K562 (cell line): ENCODE results near the gene C1QTNF6. TPM values are rescaled to one million over a fixed set of nuclear protein-coding genes. Genes with fewer than 3 reads are reported as not detected.

ENCODE experiments used
- ATAC-seq: fragments of 200-7000 bp; cut with Tn5 transposase; 3 replicates; pipeline ENCODE4 v1.9.1; 2020; ENCODE audit warnings: moderate library complexity
- BruUV-seq: library from RNA; stranded (reverse); fragments of 400-500 nt; replicated peaks from 2 replicates; lab custom pipeline; 2021; lab: Mats Ljungman, UMichigan
- CTCF ChIA-PET: fragments of 300-600 bp; formaldehyde crosslinking; extraction: SDS; loops from one replicate; lab custom pipeline; 2021; ENCODE audit warnings: low intra/inter-chr PET ratio; lab: Yijun Ruan, JAX
- POLR2A ChIA-PET: fragments of 300-600, 350-650 bp; sonication (Branson Sonifier 250); formaldehyde crosslinking; extraction: SDS; loops from one replicate; lab custom pipeline; 2021; ENCODE audit warnings: antibody characterized with exemption, inconsistent platforms; lab: Yijun Ruan, JAX
- DNase-seq, 4 experiments: peaks; one replicate each; pipeline versions ENCODE4 v3.0.0 to v3.0.0-alpha.2; 2011 to 2018; ENCODE audit warnings: low spot score in 3 of 4, mixed read lengths in 3 of 4; ENCODE audit errors: extremely low read depth in 1 of 4
- FAIRE-seq: peaks from 2 replicates; lab custom pipeline; 2011; peaks lifted over from hg19 to GRCh38; lab: Jason Lieb, UNC
- H2AFZ ChIP-seq: 2 replicates; pipeline ENCODE4 v1.6.0; 2011; ENCODE audit warnings: low read depth, low read length, control low read depth, inconsistent platforms
- H3K27ac ChIP-seq: fragments of 200-600 bp; 3 replicates; pipeline ENCODE4 v1.8.0; 2011; ENCODE audit warnings: low read depth, mild to moderate bottlenecking, control low read depth, inconsistent platforms, low read length, moderate library complexity, mixed read lengths; ENCODE audit errors: extremely low read depth
- H3K27me3 ChIP-seq, 2 experiments: fragments of 300-600 bp in 1 of 2; 2 replicates in 1 of 2; 3 replicates in 1 of 2; pipeline versions ENCODE4 v1.6.0 to v1.8.0; 2011; ENCODE audit warnings: inconsistent platforms in 2 of 2, low read length in 2 of 2, mild to moderate bottlenecking in 1 of 2, mixed read lengths in 1 of 2, moderate library complexity in 1 of 2; ENCODE audit not compliant: control insufficient read depth in 2 of 2, insufficient read depth in 2 of 2
- H3K36me3 ChIP-seq: fragments of 300-600 bp; 3 replicates; pipeline ENCODE4 v1.8.0; 2011; ENCODE audit warnings: mild to moderate bottlenecking, low read length, inconsistent platforms; ENCODE audit not compliant: control insufficient read depth, insufficient read depth
- H3K4me1 ChIP-seq, 2 experiments: fragments of 200-600 bp in 1 of 2; replicated peaks in 1 of 2; 2 replicates in 1 of 2; 3 replicates in 1 of 2; pipeline versions ENCODE4 v1.5.1 to v1.8.0; 2011; ENCODE audit warnings: inconsistent platforms in 2 of 2, low read length in 2 of 2, mild to moderate bottlenecking in 1 of 2, mixed read lengths in 1 of 2, moderate library complexity in 1 of 2; ENCODE audit not compliant: control insufficient read depth in 2 of 2, insufficient read depth in 2 of 2
- H3K4me2 ChIP-seq: 2 replicates; pipeline ENCODE4 v1.6.1; 2011; ENCODE audit warnings: low read length, control low read depth, inconsistent platforms, mixed read lengths; ENCODE audit not compliant: insufficient read depth
- H3K4me3 ChIP-seq: fragments of 200-600 bp; sonication (generic), shearing (Covaris generic); 2 replicates; pipeline ENCODE4 v1.5.1; 2016; ENCODE audit warnings: control low read depth, inconsistent platforms
- H3K79me2 ChIP-seq: fragments of 200-600 bp; 3 replicates; pipeline ENCODE4 v1.8.0; 2011; ENCODE audit warnings: low read length, inconsistent platforms; ENCODE audit not compliant: control insufficient read depth, insufficient read depth
- H3K9ac ChIP-seq, 2 experiments: 2 replicates each; pipeline versions ENCODE4 v1.6.0 to v1.6.1; 2011; ENCODE audit warnings: low read depth in 2 of 2, low read length in 2 of 2, control low read depth in 1 of 2, inconsistent platforms in 1 of 2, mild to moderate bottlenecking in 1 of 2, mixed read lengths in 1 of 2; ENCODE audit not compliant: insufficient read depth in 1 of 2
- H3K9me1 ChIP-seq: one replicate; pipeline ENCODE4 v1.6.0; 2011; ENCODE audit warnings: inconsistent platforms, mild to moderate bottlenecking, low read length, moderate library complexity; ENCODE audit not compliant: control insufficient read depth, insufficient read depth
- H3K9me3 ChIP-seq: replicated peaks from 2 replicates; pipeline ENCODE4 v1.5.1; 2011; ENCODE audit warnings: low read depth, low read length, inconsistent platforms; ENCODE audit not compliant: control insufficient read depth, insufficient read depth
- H4K20me1 ChIP-seq: replicated peaks from 2 replicates; pipeline ENCODE4 v1.6.1; 2011; ENCODE audit warnings: low read length, inconsistent platforms, mixed read lengths; ENCODE audit not compliant: control insufficient read depth, insufficient read depth
- MYBL2 ChIP-seq, 2 experiments: fragments of 450-650 bp in 1 of 2; sonication (generic) in 1 of 2; formaldehyde crosslinking in 1 of 2; IDR thresholded peaks; 2 replicates each; pipeline versions ENCODE4 v1.6.1 to v1.8.1; 2017 to 2022; ENCODE audit warnings: borderline replicate concordance in 1 of 2, inconsistent platforms in 1 of 2, low read depth in 1 of 2, mild to moderate bottlenecking in 1 of 2, missing genetic modification reagents in 1 of 2, moderate library complexity in 1 of 2
- NFIC ChIP-seq: fragments of 450-650 bp; IDR thresholded peaks from 2 replicates; pipeline ENCODE4 v1.6.1; 2017; ENCODE audit warnings: mild to moderate bottlenecking, inconsistent platforms
- TAF15 ChIP-seq: fragments of 200-400 bp; formaldehyde crosslinking; IDR thresholded peaks from 2 replicates; pipeline ENCODE4 v1.6.1; 2017; ENCODE audit warnings: mild to moderate bottlenecking, low read depth, low read length, moderate library complexity
- ZKSCAN8 ChIP-seq: fragments of 200-800 bp; sonication (Bioruptor generic); IDR thresholded peaks from 2 replicates; pipeline ENCODE4 v1.6.1; 2016; ENCODE audit warnings: missing genetic modification characterization, missing compliant biosample characterization
- ZNF398 ChIP-seq: fragments of 250-450 bp; sonication (Bioruptor Pico); IDR thresholded peaks from 2 replicates; pipeline ENCODE4 v1.8.0; 2021; ENCODE audit warnings: moderate library complexity, mild to moderate bottlenecking, inconsistent platforms
- WGBS: fragments of 100-300 bp; shearing (Covaris generic); methylation state at CpG from one replicate; pipeline ENCODE4 v1.1.6; 2016; ENCODE audit warnings: low coverage, mixed read lengths; ENCODE audit not compliant: insufficient coverage; ENCODE audit errors: missing lambda C conversion rate; 5-methylcytosine and 5-hydroxymethylcytosine counted together
- in situ Hi-C: fragments of 300-500 bp; cut with MboI; formaldehyde crosslinking; loops from 4 replicates; pipeline ENCODE4 v1.15.0; 2018; ENCODE audit warnings: inconsistent platforms, mixed read lengths
- intact Hi-C: fragments of 100-400 bp; cut with micrococcal nuclease; formaldehyde crosslinking; loops from 2 replicates; pipeline ENCODE4 v1.14.2; 2022
- polyA plus RNA-seq, 8 experiments: library from polyadenylated mRNA; depleted of rRNA in 4 of 8; stranded (reverse) in 5 of 8; unstranded in 3 of 8; fragments of >200 nt; fragmentation: Nextera tagmentation in 2 of 8; fragmentation: Illumina TruSeq in 1 of 8; extraction: Ambion mirVana in 2 of 8; extraction: Trizol in 1 of 8; gene quantifications; 2 replicates each; pipeline versions ENCODE4 v1.2.1 to v1.2.3, GENCODE V29; 2011 to 2014; ENCODE audit warnings: inconsistent platforms in 1 of 8, missing spikeins in 1 of 8
- total RNA-seq, 7 experiments: library from RNA; depleted of rRNA in 6 of 7; stranded (reverse); fragments of >200 nt in 6 of 7; fragmentation: Illumina TruSeq in 2 of 7; extraction: Trizol in 2 of 7; gene quantifications; 2 replicates each; pipeline versions ENCODE4 v1.2.1 to v1.2.3, GENCODE V29; 2011 to 2021; ENCODE audit warnings: low replicate concordance in 1 of 7
- TF ChIP-seq, protein P1 (sequence below): conservative IDR thresholded peaks from 2 replicates; pipeline ENCODE4 v1.6.1; 2011; ENCODE audit warnings: low read depth, mild to moderate bottlenecking, low read length; ENCODE audit not compliant: control insufficient read depth

Gene C1QTNF6
- total and polyA plus RNA-seq, 9 of the 15 experiments (the other 6 are each of a cell fraction or from before 2014, with no cell fraction given), result 0.18 to 0.92 (median 0.55) TPM

GRCh38 chr22:37220543-37220981, 32.5 kb upstream of the C1QTNF6 start:
- in situ Hi-C loops, result no loop called here
- CTCF ChIA-PET, result no interaction called here
- no peak overlapping the region for H3K9ac ChIP-seq
- peaks cover 14% of the 10 kb centered on the region; the same call in 1 of the 3 replicates for H3K36me3 ChIP-seq
- TF ChIP-seq, protein P1, sequence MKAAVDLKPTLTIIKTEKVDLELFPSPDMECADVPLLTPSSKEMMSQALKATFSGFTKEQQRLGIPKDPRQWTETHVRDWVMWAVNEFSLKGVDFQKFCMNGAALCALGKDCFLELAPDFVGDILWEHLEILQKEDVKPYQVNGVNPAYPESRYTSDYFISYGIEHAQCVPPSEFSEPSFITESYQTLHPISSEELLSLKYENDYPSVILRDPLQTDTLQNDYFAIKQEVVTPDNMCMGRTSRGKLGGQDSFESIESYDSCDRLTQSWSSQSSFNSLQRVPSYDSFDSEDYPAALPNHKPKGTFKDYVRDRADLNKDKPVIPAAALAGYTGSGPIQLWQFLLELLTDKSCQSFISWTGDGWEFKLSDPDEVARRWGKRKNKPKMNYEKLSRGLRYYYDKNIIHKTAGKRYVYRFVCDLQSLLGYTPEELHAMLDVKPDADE, result no peak
- no peak for TF ChIP-seq TAF15
- TF ChIP-seq ZKSCAN8 (CRISPR knock-in tag), result no peak
- 0 out of 2 replicates have a peak, but pooled peaks have one; percentile 27 for TF ChIP-seq NFIC
- TF ChIP-seq ZNF398, result no peak
- no peak for TF ChIP-seq MYBL2 (IDR thresholded peaks at IDR 0.05; ENCODE audit: low read depth)
- TF ChIP-seq MYBL2 (CRISPR knock-in tag; IDR thresholded peaks at IDR 0.05; ENCODE audit: borderline replicate concordance), result no peak
- H2AFZ ChIP-seq, result no peak overlapping the region
- no peak overlapping the region for H3K4me3 ChIP-seq
- intact Hi-C loops, result no loop called here
- POLR2A ChIA-PET, result no interaction called here
- 28% methylated on average over 4 of the region's 4 CpGs for WGBS
- ATAC-seq (no peak), FAIRE-seq (no peak), DNase-seq (no peak)
- H3K4me1 ChIP-seq, result no peaks in the 10 kb centered on the region; a peak in 2 of 5 replicates
- no peaks in the 10 kb centered on the region for H4K20me1 ChIP-seq
- no peaks in the 10 kb centered on the region; a peak in 1 of 5 replicates for H3K27me3 ChIP-seq
- H3K9me3 ChIP-seq, result no peaks in the 10 kb centered on the region
- H3K79me2 ChIP-seq, result no peaks in the 10 kb centered on the region
- H3K9me1 ChIP-seq, result no peaks in the 10 kb centered on the region
- H3K27ac ChIP-seq, result no peak overlapping the region
- no TSS peak for BruUV-seq
- no peak overlapping the region for H3K4me2 ChIP-seq
